Cardiac fibroblast (primary cell): Measurements from ENCODE around the gene ROR2.

Experiments
- DNase-seq, 2 donors: peaks; one replicate each; pipeline versions ENCODE4 v3.0.0 to v3.0.0-alpha.2; 2010; ENCODE audit warnings: low read depth in 2 of 2
- H3K4me3 ChIP-seq, 2 donors: replicated peaks in 1 of 2; 1 replicate in 1 of 2; 2 replicates in 1 of 2; pipeline ENCODE4 v1.5.1; 2011; ENCODE audit warnings: low read depth in 2 of 2, low read length in 2 of 2, mild to moderate bottlenecking in 2 of 2, moderate library complexity in 1 of 2
- CTCF ChIP-seq: IDR thresholded peaks from one replicate; pipeline ENCODE4 v1.5.1; 2011; ENCODE audit warnings: low read depth, mild to moderate bottlenecking, low read length, inconsistent platforms

Gene ROR2

GRCh38 chr9:91784673-91785446, 165.2 kb downstream of the ROR2 start:
- no peak for TF ChIP-seq CTCF
- DNase-seq = no peak
- no peak overlapping the region for H3K4me3 ChIP-seq

- no peak for TF ChIP-seq CTCF
- H3K4me3 ChIP-seq = no peak overlapping the region
- no peak for DNase-seq
These were observed 166.0 kb downstream of the ROR2 start for GRCh38 chr9:91783876-91784672.

GRCh38 chr9:91783411-91783810, 166.6 kb downstream of the ROR2 start:
- DNase-seq = no peak
- no peak overlapping the region for H3K4me3 ChIP-seq
- TF ChIP-seq CTCF = no peak

GRCh38 chr9:91782708-91783214, 167.3 kb downstream of the ROR2 start:
- no peak overlapping the region for H3K4me3 ChIP-seq
- DNase-seq = no peak
- TF ChIP-seq CTCF = no peak

GRCh38 chr9:91781906-91782305, 168.1 kb downstream of the ROR2 start:
- TF ChIP-seq CTCF = no peak
- DNase-seq = no peak
- no peak overlapping the region for H3K4me3 ChIP-seq

- DNase-seq = no peak
These were observed 168.9 kb downstream of the ROR2 start for GRCh38 chr9:91781116-91781515.

More at GRCh38 chr9:91781116-91781515, 168.9 kb downstream of the ROR2 start:
- TF ChIP-seq CTCF = no peak
- H3K4me3 ChIP-seq = no peak overlapping the region
